IPS DF 6.9 (cell line): ENCODE results near the gene IRAK4.
A peak's percentile ranks its signal among the peaks of the same experiment; 100 is the strongest.

Source experiments
- DNase-seq: peaks from one replicate; pipeline ENCODE4 v3.0.0-alpha.2; 2013; ENCODE audit warnings: low read depth, low spot score
- H3K27ac ChIP-seq: one replicate; pipeline ENCODE4 v1.5.1; 2013; ENCODE audit warnings: low read length, control low read depth
- H3K27me3 ChIP-seq: 2 replicates; pipeline ENCODE4 v1.6.1; 2013; ENCODE audit warnings: mild to moderate bottlenecking, low read length; ENCODE audit not compliant: control insufficient read depth, insufficient read depth
- H3K36me3 ChIP-seq: 2 replicates; pipeline ENCODE4 v1.6.1; 2013; ENCODE audit warnings: low read length; ENCODE audit not compliant: control insufficient read depth, insufficient read depth
- H3K4me1 ChIP-seq: 2 replicates; pipeline ENCODE4 v1.6.1; 2013; ENCODE audit warnings: low read length; ENCODE audit not compliant: control insufficient read depth, insufficient read depth
- H3K4me3 ChIP-seq: 2 replicates; pipeline ENCODE4 v1.5.1; 2013; ENCODE audit warnings: mild to moderate bottlenecking, low read length
- H3K9me3 ChIP-seq: 2 replicates; pipeline ENCODE4 v1.6.1; 2013; ENCODE audit warnings: low read length, inconsistent platforms; ENCODE audit not compliant: control insufficient read depth, insufficient read depth
- WGBS: extraction: QIAGEN DNeasy Blood & Tissue Kit; methylation state at CpG from one replicate; pipeline ENCODE4 v1.1.7; 2013; ENCODE audit warnings: mixed read lengths, missing lambda C conversion rate; ENCODE audit not compliant: insufficient read length, insufficient coverage; 5-methylcytosine and 5-hydroxymethylcytosine counted together

Gene IRAK4

GRCh38 chr12:43763769-43764168 is 5.0 kb downstream of the IRAK4 start:
- no peaks in the 10 kb centered on the region for H3K27me3 ChIP-seq
- H3K9me3 ChIP-seq: no peaks in the 10 kb centered on the region
- no peaks in the 10 kb centered on the region for H3K36me3 ChIP-seq
- H3K27ac ChIP-seq: no peak overlapping the region
- H3K4me3 ChIP-seq: no peak overlapping the region
- peaks cover 3% of the 10 kb centered on the region; the same call in 1 of the 2 replicates for H3K4me1 ChIP-seq
- no peak for DNase-seq

- Histone ChIP-seq H3K27ac (no peak overlapping the region), H3K9me3 (no peaks in the 10 kb centered on the region), H3K4me1 (peaks cover 3% of the 10 kb centered on the region; the same call in 1 of the 2 replicates), H3K27me3 (no peaks in the 10 kb centered on the region), H3K4me3 (no peak overlapping the region), H3K36me3 (no peaks in the 10 kb centered on the region)
- DNase-seq: no peak
These were observed 5.8 kb downstream of the IRAK4 start for GRCh38 chr12:43764528-43764927.

GRCh38 chr12:43766291-43766690 is 7.5 kb downstream of the IRAK4 start:
- Histone ChIP-seq H3K36me3 (no peaks in the 10 kb centered on the region), H3K9me3 (no peaks in the 10 kb centered on the region), H3K4me1 (peaks cover 1% of the 10 kb centered on the region; the same call in 1 of the 2 replicates), H3K27me3 (no peaks in the 10 kb centered on the region), H3K4me3 (no peak overlapping the region), H3K27ac (no peak overlapping the region)
- no peak for DNase-seq

DNA sequence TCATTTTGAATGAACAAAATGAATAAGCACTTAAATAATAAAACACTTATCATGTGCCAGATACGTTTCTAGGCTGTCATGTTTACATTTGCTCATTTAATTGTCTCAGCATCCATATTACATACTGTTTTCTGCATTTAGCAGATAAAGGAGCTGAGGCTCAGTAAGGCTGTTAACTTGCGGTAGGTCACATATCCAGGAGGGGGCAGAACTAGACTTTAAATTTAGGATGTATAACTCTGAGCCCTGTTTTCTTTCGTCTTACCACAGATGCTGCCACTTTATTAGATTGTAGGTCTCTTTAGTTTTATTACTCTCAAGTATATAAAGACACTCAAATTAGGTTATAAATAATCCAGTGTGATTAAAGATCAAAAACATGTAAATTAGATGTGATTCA is 17.7 kb downstream of the IRAK4 start:
- Histone ChIP-seq H3K27me3 (no peaks in the 10 kb centered on the region), H3K4me3 (no peak overlapping the region), H3K36me3 (no peaks in the 10 kb centered on the region), H3K4me1 (no peaks in the 10 kb centered on the region), H3K9me3 (no peaks in the 10 kb centered on the region), H3K27ac (no peak overlapping the region)
- DNase-seq: no peak
- no CpG with 5 or more reads among the region's 3 CpGs for WGBS

GRCh38 chr12:43786899-43787693 is 28.3 kb downstream of the IRAK4 start:
- no peak overlapping the region for H3K27ac ChIP-seq
- H3K27me3 ChIP-seq: no peaks in the 10 kb centered on the region
- H3K4me1 ChIP-seq: no peaks in the 10 kb centered on the region
- no peak overlapping the region for H3K4me3 ChIP-seq
- no peaks in the 10 kb centered on the region for H3K9me3 ChIP-seq
- no peak for DNase-seq
- no peaks in the 10 kb centered on the region for H3K36me3 ChIP-seq

DNA sequence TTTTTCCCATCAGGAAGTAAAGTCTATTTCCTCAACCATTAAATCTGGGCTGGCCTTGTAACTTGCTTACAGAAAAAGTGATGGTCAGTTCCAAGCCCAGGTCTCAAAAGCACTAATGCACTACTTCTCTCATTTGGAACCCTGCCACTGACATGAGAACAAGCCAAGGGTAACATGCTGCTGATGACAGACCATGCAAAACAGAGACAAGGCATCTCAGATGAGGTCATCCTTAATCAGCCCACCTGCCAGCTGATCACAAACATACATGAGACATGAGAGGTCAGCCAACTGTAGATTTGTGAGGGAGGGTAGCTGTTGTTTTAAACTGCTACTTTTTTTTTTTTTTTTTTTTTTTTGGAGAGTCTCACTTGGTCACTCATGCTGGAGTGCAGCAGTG is 31.2 kb downstream of the IRAK4 start:
- no peaks in the 10 kb centered on the region for H3K36me3 ChIP-seq
- no peak for DNase-seq
- H3K9me3 ChIP-seq: no peaks in the 10 kb centered on the region
- no peak overlapping the region for H3K27ac ChIP-seq
- no peaks in the 10 kb centered on the region for H3K27me3 ChIP-seq
- H3K4me3 ChIP-seq: no peak overlapping the region
- no peaks in the 10 kb centered on the region for H3K4me1 ChIP-seq

DNA sequence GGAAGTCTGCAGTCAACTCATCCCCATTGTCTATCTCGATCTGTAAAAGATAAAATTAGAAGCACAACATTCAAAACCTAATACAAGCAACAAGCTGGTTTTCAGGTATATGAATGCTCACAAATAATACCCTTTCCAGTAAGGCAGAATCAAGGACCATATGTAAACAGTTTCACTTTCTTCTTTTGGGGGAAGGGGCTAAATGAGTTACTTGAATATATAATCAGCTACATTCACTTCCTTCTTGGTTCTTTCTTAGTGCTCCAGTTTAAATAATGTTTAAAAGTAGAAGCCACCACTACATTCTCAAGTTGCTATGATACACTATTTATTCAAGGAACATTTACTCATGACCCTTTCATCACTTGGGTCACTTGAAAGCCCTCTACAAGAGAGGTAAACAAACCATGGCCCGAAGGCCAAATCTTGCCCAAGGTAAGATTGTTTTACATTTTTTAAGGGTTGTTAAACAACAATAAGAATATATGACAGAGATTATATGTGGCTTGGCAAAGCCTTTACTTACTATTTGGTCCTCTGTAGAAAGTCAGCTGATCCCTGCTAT is 37.0 kb downstream of the IRAK4 start:
- no peak overlapping the region for H3K4me3 ChIP-seq
- no peaks in the 10 kb centered on the region for H3K4me1 ChIP-seq
- no peaks in the 10 kb centered on the region; the same call in 1 of the 2 replicates for H3K36me3 ChIP-seq
- WGBS: no CpG with 5 or more reads among the region's 2 CpGs
- DNase-seq: no peak
- no peaks in the 10 kb centered on the region for H3K9me3 ChIP-seq
- H3K27ac ChIP-seq: no peak overlapping the region
- no peaks in the 10 kb centered on the region for H3K27me3 ChIP-seq

DNA sequence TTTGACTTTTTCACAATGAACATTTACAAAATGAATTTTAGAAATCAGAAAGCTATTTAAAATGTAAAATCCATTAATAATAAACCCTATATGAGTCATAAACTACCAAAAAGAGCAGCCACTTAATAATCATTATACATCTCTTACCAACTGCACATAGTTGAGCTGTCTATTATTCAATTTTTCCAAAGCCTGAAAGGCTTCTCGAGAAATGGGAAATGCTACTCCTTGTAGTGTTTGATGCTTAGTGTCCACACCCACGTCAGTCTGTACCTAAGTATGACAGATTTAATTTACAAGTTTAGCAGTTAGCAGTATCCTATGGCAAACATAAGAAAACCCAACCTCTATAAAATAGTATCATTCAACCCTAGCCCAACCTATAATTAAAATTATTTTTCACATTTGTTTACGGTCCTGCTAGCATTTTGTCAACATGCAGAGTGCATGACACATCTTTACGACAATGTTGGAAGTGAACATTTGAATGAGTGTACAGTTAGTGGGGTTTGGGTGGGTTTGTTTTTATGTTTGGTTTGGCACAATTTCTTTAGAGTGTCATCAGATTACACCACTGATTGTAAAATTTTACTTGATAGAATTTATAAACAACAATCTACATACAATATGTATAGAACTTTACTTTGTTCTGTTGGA is 38.9 kb downstream of the IRAK4 start:
- H3K27ac ChIP-seq: no peak overlapping the region
- no peak overlapping the region for H3K4me3 ChIP-seq
- DNase-seq: no peak
- WGBS: 100% methylated on average over 1 of the region's 4 CpGs
- no peaks in the 10 kb centered on the region for H3K4me1 ChIP-seq
- H3K36me3 ChIP-seq: no peaks in the 10 kb centered on the region; the same call in 1 of the 2 replicates
- no peaks in the 10 kb centered on the region for H3K27me3 ChIP-seq
- H3K9me3 ChIP-seq: no peaks in the 10 kb centered on the region

DNA sequence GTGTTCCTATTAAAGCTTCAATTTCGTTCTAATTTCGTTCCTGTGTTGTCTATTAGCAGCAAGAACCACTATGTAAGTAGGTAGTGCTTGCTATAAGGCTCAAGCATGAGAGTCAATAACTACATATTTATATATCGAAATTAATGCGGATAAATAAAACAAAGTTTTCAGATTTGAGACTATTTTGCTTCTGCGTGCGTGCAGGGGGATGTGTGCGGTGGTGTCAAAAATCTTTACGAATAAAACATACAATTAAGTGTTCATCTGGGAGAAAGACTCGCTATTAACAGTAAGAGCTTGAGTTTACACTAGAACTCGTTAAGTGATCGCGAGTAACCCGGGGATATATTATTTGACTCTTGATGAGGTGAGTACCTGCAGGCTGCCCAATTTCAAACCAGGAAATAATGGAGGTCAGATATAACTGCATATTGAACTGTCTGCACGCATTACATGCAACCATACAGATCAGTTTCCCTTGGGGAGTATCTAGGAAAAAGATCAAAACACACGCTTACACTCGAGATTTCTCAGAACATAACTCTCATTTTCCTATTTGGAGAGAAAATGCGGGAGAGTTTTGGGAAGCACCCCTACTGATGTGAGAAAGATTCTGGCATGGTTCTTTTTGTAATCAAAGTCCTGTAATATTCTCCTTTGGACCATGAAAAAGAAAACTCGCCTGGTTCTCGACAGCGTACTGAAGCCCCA is 46.6 kb downstream of the IRAK4 start:
- no CpG with 5 or more reads among the region's 20 CpGs for WGBS
- Histone ChIP-seq H3K9me3 (no peaks in the 10 kb centered on the region), H3K4me3 (peak overlapping the region; percentile 82; the same call in 1 of the 2 replicates), H3K4me1 (no peaks in the 10 kb centered on the region), H3K27me3 (no peaks in the 10 kb centered on the region), H3K27ac (no peak overlapping the region), H3K36me3 (no peaks in the 10 kb centered on the region)
- no peak for DNase-seq

- no peak for DNase-seq
- whole genome bisulfite sequencing: no CpG with 5 or more reads among the region's 89 CpGs
- H3K4me1 ChIP-seq: no peaks in the 10 kb centered on the region
- H3K4me3 ChIP-seq: peak within 1 kb of the TSS; percentile 82
- no peak within 1 kb of the TSS for H3K27ac ChIP-seq
- no peaks in the 10 kb centered on the region for H3K9me3 ChIP-seq
- H3K27me3 ChIP-seq: no peaks in the 10 kb centered on the region
- H3K36me3 ChIP-seq: no peaks in the 10 kb centered on the region
These were observed 47.3 kb downstream of the IRAK4 start, which contains the start of gene TWF1 for GRCh38 chr12:43805860-43806736. TWF1 (minus strand) TSS chr12:43806317; CDS start chr12:43806245, 72 bp downstream.
